Chondrocyte (in vitro differentiated cells): ENCODE measurements around the gene PDZD4. TPM values are rescaled to one million over a fixed set of nuclear protein-coding genes. Genes with fewer than 3 reads are reported as not detected.

ENCODE experiments used
- DNase-seq: peaks from one replicate; pipeline ENCODE4 v3.0.0; 2021; ENCODE audit warnings: mixed read lengths, low spot score
- H3K27ac Mint-ChIP-seq: one replicate; pipeline ENCODE4 v1.8.0; 2021; ENCODE audit warnings: mild to moderate bottlenecking, moderate library complexity, mixed read lengths; ENCODE audit not compliant: unreplicated experiment
- H3K27me3 Mint-ChIP-seq: 2 replicates; pipeline ENCODE4 v1.8.0; 2021; ENCODE audit warnings: low read depth, mixed read lengths
- H3K36me3 Mint-ChIP-seq: 2 replicates; pipeline ENCODE4 v1.8.0; 2021; ENCODE audit warnings: low read depth, mixed read lengths
- H3K4me1 Mint-ChIP-seq: 2 replicates; pipeline ENCODE4 v1.8.0; 2021; ENCODE audit warnings: low read depth, mild to moderate bottlenecking, mixed read lengths
- H3K4me3 Mint-ChIP-seq: one replicate; pipeline ENCODE4 v1.8.0; 2021; ENCODE audit warnings: mild to moderate bottlenecking, moderate library complexity, mixed read lengths; ENCODE audit not compliant: unreplicated experiment
- H3K9me3 Mint-ChIP-seq: 2 replicates; pipeline ENCODE4 v1.8.0; 2021; ENCODE audit warnings: low read depth, mixed read lengths
- total RNA-seq: library from RNA; stranded (reverse); gene quantifications from 3 replicates; pipeline ENCODE4 v1.2.1, GENCODE V29; 2021
- TF ChIP-seq, protein P1 (sequence below): fragments of 200-600 bp; sonication (generic); IDR thresholded peaks from 2 replicates; pipeline ENCODE4 v1.5.0; 2021; ENCODE audit warnings: antibody characterized with exemption, mild to moderate bottlenecking, moderate library complexity

The PDZD4 gene
- total RNA-seq, 1 donor from 2014 or later = 24.8 TPM

DNA sequence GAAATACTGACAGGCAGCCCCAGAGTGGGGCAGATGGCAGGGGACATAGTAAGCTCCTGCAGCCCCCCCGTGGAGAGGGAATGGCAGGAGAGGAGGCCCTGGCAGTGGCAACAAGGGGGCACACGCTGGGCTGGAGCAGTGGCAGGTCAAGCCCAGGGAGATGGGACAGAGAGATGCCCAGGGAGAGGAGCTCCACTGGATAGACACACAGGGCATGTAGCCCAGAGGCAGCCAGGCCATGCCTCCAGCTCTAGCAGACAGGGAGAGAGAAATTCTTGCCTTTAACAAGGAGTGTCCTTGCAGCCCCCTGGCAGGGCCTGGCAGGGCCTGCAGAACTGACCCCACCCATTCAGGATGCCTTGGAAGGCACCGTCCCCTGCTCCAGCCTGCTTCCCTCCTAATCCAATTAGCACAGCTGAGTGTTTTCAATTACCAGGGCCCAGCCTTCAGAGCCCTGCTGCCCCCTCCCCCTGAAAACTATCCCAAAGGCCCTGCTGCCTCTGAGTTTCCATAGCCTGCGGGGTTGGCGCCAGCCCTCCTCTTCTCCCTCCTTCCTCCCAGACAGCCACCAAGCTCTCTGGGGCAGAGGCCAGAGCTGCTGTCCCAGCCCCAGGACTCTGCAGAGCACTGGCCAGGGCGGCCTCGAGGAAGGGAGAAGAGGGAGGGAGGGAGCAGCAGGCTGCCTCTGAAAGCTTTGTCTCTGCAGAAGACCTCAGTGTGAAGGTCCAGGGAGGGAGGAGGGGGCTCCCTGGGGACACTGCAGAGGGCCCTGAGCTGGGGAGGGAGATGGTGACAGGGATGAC is 43.1 kb upstream of the PDZD4 start:
- no peaks in the 10 kb centered on the region for H3K4me1 Mint-ChIP-seq
- H3K9me3 Mint-ChIP-seq = peaks cover 5% of the 10 kb centered on the region
- no peak overlapping the region for H3K4me3 Mint-ChIP-seq
- peaks cover 4% of the 10 kb centered on the region for H3K27me3 Mint-ChIP-seq
- DNase-seq = peak; percentile 72
- TF ChIP-seq, protein P1, sequence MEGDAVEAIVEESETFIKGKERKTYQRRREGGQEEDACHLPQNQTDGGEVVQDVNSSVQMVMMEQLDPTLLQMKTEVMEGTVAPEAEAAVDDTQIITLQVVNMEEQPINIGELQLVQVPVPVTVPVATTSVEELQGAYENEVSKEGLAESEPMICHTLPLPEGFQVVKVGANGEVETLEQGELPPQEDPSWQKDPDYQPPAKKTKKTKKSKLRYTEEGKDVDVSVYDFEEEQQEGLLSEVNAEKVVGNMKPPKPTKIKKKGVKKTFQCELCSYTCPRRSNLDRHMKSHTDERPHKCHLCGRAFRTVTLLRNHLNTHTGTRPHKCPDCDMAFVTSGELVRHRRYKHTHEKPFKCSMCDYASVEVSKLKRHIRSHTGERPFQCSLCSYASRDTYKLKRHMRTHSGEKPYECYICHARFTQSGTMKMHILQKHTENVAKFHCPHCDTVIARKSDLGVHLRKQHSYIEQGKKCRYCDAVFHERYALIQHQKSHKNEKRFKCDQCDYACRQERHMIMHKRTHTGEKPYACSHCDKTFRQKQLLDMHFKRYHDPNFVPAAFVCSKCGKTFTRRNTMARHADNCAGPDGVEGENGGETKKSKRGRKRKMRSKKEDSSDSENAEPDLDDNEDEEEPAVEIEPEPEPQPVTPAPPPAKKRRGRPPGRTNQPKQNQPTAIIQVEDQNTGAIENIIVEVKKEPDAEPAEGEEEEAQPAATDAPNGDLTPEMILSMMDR = no peak
- H3K27ac Mint-ChIP-seq = no peak overlapping the region
- H3K36me3 Mint-ChIP-seq = no peaks in the 10 kb centered on the region

DNA sequence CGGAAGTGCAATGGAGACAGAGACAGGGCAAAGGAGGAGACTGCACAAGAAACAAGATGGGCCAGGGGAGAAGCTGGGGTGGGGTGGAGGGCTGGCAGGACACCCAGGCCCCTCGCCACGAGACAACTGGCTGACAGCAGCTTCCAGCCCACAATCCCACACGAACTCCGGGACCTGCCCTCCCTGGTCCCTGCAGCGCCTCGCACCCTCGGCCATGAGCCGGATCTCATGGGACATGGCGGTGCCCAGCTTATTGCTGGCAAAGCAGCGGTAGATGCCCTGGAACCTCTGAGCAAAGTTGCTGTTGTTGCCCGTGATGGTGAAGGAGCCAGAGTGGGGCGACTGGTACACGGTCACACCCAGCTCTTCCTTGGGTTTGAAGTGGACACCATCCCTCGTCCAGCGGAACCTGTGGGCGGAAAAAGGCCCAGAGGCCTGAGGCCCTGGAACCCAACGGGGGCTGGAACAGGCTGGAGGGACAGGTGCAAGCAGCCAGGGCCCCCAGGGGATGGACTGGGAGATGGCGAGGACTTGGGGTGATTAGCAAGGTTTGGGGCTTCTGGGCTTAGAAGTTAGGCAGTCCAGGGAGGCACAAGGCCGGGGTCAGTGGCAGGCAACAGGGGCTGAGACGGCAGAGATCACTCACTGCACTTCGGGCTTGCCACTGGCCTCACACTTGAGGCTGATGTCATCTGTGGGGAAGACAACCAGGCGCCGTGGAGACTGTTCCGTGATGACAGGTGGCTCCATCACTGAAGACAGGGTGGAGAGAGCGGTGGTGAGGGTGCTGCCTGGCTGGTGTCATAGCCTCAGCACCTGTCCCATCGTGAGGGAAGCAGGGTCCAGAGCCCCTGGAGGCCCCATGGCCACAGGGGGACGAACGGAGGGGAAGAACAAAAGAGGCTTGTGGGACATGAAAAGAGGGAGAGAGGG is 41.9 kb upstream of the PDZD4 start:
- peak; percentile 73 for DNase-seq
- Mint-ChIP-seq H3K4me3 (no peak overlapping the region), H3K27ac (no peak overlapping the region), H3K27me3 (no peaks in the 10 kb centered on the region), H3K4me1 (no peaks in the 10 kb centered on the region), H3K9me3 (peaks cover 5% of the 10 kb centered on the region), H3K36me3 (no peaks in the 10 kb centered on the region)
- TF ChIP-seq, protein P1 = no peak

DNA sequence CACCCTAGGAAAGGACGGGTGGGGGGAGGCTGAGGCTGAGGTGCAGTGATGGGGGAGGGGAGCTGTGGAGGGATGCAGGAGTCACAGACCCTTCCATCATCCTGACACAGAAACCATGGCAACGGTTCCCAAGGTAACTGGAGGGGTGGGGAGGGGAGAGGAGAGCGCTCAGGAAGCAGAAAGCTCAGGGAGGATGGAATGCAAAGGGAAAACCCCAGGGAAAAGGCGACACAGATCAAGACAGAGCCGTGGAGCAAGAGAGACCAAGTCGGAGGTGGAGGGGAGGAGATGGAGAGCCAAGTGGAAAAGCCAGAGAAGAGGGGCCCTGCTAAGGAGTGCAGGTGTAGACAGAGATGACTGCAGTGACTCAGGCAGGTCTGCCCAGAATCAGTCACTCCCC is 41.1 kb upstream of the PDZD4 start:
- Mint-ChIP-seq H3K9me3 (peaks cover 4% of the 10 kb centered on the region), H3K4me3 (no peak overlapping the region), H3K27ac (no peak overlapping the region), H3K4me1 (no peaks in the 10 kb centered on the region), H3K27me3 (no peaks in the 10 kb centered on the region), H3K36me3 (no peaks in the 10 kb centered on the region)
- DNase-seq = peak; percentile 39
- TF ChIP-seq, protein P1 = no peak

DNA sequence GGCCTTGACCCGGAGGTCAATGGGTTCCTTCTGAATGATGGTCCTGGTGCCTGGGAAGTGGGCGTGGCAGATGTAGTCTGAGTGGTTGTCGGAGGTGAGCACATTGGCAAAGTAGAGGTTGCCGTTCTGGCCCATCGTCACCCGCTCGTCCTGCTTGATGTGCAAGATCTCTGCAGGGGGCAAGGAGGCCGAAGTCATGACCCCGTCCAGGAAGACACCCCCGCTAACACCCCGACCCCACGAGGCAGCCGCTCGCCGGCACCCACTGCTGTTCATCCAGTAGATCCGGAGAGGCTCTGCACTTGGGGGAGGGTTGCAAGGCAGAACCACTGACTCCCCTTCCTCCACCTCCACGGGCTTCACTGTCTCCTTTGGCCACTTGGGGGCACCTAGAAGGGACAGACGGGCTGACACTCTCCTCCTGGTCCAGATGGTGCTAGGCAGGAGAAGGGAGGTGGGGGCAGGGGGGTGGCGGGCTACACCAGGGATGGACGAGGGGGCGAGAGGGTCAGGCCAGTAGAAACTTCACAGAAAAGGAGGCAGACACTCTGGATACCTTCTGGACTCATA is 40.5 kb upstream of the PDZD4 start:
- Mint-ChIP-seq H3K4me1 (no peaks in the 10 kb centered on the region), H3K36me3 (no peaks in the 10 kb centered on the region), H3K4me3 (no peak overlapping the region), H3K9me3 (no peaks in the 10 kb centered on the region), H3K27ac (no peak overlapping the region), H3K27me3 (no peaks in the 10 kb centered on the region)
- TF ChIP-seq, protein P1 = no peak
- peak; percentile 89 for DNase-seq

DNA sequence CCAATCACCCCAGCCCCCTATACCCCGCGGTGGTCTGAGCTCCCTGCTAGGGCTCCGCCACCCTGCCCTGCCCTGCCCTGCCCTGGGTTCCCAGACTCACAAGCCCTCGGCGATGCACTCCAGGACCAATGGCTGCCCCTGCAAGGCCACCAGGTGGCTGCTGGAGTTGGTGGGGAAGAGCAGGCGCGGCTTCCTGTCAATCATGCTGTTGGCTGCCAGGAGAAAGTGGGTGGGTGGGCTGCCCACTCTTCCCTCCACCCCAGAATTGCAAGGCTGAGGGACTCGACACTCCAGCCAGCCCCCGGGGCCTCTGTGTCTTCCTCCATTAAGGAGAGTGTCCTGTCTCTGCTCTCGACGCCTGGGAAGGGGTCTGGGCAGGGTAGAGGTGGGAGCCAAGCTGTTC is 39.9 kb upstream of the PDZD4 start:
- no peaks in the 10 kb centered on the region for H3K9me3 Mint-ChIP-seq
- TF ChIP-seq, protein P1 = no peak
- H3K36me3 Mint-ChIP-seq = no peaks in the 10 kb centered on the region
- H3K4me1 Mint-ChIP-seq = no peaks in the 10 kb centered on the region
- peak; percentile 73 for DNase-seq
- no peaks in the 10 kb centered on the region for H3K27me3 Mint-ChIP-seq
- H3K4me3 Mint-ChIP-seq = no peak overlapping the region
- no peak overlapping the region for H3K27ac Mint-ChIP-seq
